Fibroblast of lung (primary cell): ENCODE results near the gene INPPL1.

Experiments
- EZH2 ChIP-seq: IDR thresholded peaks from 2 replicates; pipeline ENCODE4 v1.5.1; 2012; ENCODE audit warnings: low read length, control low read depth, mild to moderate bottlenecking; ENCODE audit errors: missing control alignments
- TF ChIP-seq, protein P1 (sequence below), 2 donors: IDR thresholded peaks in 1 of 2; conservative IDR thresholded peaks in 1 of 2; 1 replicate in 1 of 2; 2 replicates in 1 of 2; pipeline ENCODE4 v1.5.1; 2011 to 2012; ENCODE audit warnings: low read length in 2 of 2, control low read depth in 1 of 2, inconsistent platforms in 1 of 2, low read depth in 1 of 2, mild to moderate bottlenecking in 1 of 2

DNA sequence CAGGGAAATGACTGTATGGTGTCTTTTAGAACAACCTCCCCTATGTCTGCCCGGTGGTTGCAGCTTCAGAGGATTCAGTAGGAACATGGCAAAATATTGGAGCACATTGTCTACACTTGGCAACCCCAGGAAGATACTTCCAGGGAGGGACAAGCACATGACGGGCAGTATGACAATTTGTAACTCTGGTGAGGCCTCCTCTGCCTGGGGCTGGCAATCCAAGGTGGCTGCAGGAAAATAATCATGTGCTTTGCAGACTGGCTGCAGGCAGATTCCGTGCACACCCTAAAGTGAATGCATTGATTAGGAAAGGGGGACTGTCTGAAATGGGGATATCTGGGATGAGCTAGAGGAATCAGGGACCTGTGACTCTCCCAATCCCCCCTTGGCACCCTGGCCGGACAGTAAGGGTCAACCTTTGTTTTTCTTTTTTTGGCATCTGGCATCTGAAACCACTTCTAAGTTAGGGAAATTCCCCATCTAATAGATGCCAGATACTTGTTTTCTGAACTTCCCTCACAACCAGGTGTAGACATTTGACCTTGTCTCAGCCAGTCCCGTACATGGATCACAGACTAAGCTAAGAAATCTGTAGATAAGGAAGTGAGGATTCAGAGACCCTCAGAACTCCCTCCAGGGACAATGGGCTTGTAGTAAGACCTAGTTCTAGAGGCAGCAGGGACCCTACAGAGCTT lies 29.9 kb downstream of the INPPL1 start:
- TF ChIP-seq, protein P1, sequence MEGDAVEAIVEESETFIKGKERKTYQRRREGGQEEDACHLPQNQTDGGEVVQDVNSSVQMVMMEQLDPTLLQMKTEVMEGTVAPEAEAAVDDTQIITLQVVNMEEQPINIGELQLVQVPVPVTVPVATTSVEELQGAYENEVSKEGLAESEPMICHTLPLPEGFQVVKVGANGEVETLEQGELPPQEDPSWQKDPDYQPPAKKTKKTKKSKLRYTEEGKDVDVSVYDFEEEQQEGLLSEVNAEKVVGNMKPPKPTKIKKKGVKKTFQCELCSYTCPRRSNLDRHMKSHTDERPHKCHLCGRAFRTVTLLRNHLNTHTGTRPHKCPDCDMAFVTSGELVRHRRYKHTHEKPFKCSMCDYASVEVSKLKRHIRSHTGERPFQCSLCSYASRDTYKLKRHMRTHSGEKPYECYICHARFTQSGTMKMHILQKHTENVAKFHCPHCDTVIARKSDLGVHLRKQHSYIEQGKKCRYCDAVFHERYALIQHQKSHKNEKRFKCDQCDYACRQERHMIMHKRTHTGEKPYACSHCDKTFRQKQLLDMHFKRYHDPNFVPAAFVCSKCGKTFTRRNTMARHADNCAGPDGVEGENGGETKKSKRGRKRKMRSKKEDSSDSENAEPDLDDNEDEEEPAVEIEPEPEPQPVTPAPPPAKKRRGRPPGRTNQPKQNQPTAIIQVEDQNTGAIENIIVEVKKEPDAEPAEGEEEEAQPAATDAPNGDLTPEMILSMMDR (conservative IDR thresholded peaks at IDR 0.05 in 1 of 2, IDR thresholded peaks at IDR 0.05 in 1 of 2; ENCODE audit: low read depth in 1 of 2, low read length in 2 of 2) = no peak
- TF ChIP-seq EZH2 = no peak
